Gastroesophageal sphincter (tissue), 4 donors: ENCODE measurements around the gene CFAP45. TPM values are rescaled to one million over a fixed set of nuclear protein-coding genes. Genes with fewer than 3 reads are reported as not detected.

Source experiments
- ATAC-seq: fragments of 150-250 bp; one replicate; pipeline ENCODE4 v1.9.1; 2016; ENCODE audit warnings: mild to moderate bottlenecking, moderate library complexity
- H3K27ac ChIP-seq, 4 donors: fragments of 200-600 bp; sonication (generic) in 3 of 4; 1 replicate in 3 of 4; 2 replicates in 1 of 4; pipeline ENCODE4 v1.5.1; 2016 to 2019
- H3K27me3 ChIP-seq: fragments of 200-600 bp; sonication (generic); one replicate; pipeline ENCODE4 v1.5.1; 2019
- H3K36me3 ChIP-seq, 2 donors: fragments of 200-600 bp; sonication (generic); one replicate each; pipeline ENCODE4 v1.5.1; 2019; ENCODE audit warnings: control low read depth in 1 of 2
- H3K4me1 ChIP-seq, 3 donors: fragments of 200-600 bp; sonication (generic); 1 replicate in 2 of 3; 2 replicates in 1 of 3; pipeline ENCODE4 v1.5.1; 2016 to 2019; ENCODE audit warnings: control low read depth in 2 of 3
- H3K4me3 ChIP-seq, 2 donors: fragments of 200-600 bp; sonication (generic); one replicate each; pipeline ENCODE4 v1.5.1; 2019; ENCODE audit warnings: mild to moderate bottlenecking in 1 of 2, moderate library complexity in 1 of 2
- H3K9me3 ChIP-seq, 3 donors: fragments of 200-600 bp; sonication (generic); one replicate each; pipeline ENCODE4 v1.5.1; 2017 to 2019; ENCODE audit warnings: control low read depth in 2 of 3
- CTCF ChIP-seq, 4 experiments: fragments of 200-600 bp in 2 of 4; fragments of 450-650 bp in 2 of 4; sonication (generic) in 1 of 4; IDR thresholded peaks; one replicate each; pipeline ENCODE4 v1.5.1; 2017 to 2019; ENCODE audit warnings: antibody characterized with exemption in 4 of 4, mild to moderate bottlenecking in 2 of 4, moderate library complexity in 2 of 4
- EP300 ChIP-seq: sonication (generic); formaldehyde crosslinking; IDR thresholded peaks from one replicate; pipeline ENCODE4 v1.6.1; 2017; ENCODE audit warnings: antibody characterized with exemption, mild to moderate bottlenecking
- POLR2A ChIP-seq, 2 donors: fragments of 450-650 bp; IDR thresholded peaks; one replicate each; pipeline ENCODE4 v1.6.1; 2017; ENCODE audit warnings: antibody characterized with exemption in 2 of 2, mild to moderate bottlenecking in 2 of 2, moderate library complexity in 1 of 2
- POLR2AphosphoS5 ChIP-seq: sonication (generic); formaldehyde crosslinking; IDR thresholded peaks from one replicate; pipeline ENCODE4 v1.6.1; 2017; ENCODE audit warnings: antibody characterized with exemption
- WGBS, 2 donors: methylation state at CpG; one replicate each; pipeline ENCODE4 v1.1.5; 2018; ENCODE audit warnings: low coverage in 1 of 2; 5-methylcytosine and 5-hydroxymethylcytosine counted together
- total RNA-seq, 4 donors: library from RNA; depleted of rRNA; stranded (reverse); fragments of >200 nt; gene quantifications; one replicate each; pipeline ENCODE4 v1.1.0, GENCODE V29; 2016

Gene CFAP45
- total RNA-seq, 4 donors from 2014 or later, result 0.27 to 0.81 TPM; not detected in 2

GRCh38 chr1:159877695-159878444, 22.1 kb downstream of the CFAP45 start:
- no peaks in the 10 kb centered on the region for H3K36me3 ChIP-seq
- peaks cover 0 to 8% (median 0%) of the 10 kb centered on the region in 3 donors for H3K4me1 ChIP-seq
- 90 to 91% methylated on average over 4 to 5 of the region's 6 CpGs for WGBS, 2 donors
- no peaks in the 10 kb centered on the region for H3K9me3 ChIP-seq
- peaks cover 4% of the 10 kb centered on the region for H3K27me3 ChIP-seq
- TF ChIP-seq EP300, result no peak
- no peak for TF ChIP-seq CTCF (IDR thresholded peaks at IDR 0.05)
- no peak for TF ChIP-seq POLR2A (IDR thresholded peaks at IDR 0.05)
- TF ChIP-seq POLR2AphosphoS5, result no peak
- no peak overlapping the region for H3K27ac ChIP-seq
- no peak overlapping the region for H3K4me3 ChIP-seq
- no peak for ATAC-seq

- Histone ChIP-seq H3K9me3 (no peaks in the 10 kb centered on the region), H3K4me3 (no peak overlapping the region), H3K36me3 (no peaks in the 10 kb centered on the region), H3K4me1 (peaks cover 0 to under 1% (median 0%) of the 10 kb centered on the region in 3 donors), H3K27me3 (peaks cover 35% of the 10 kb centered on the region), H3K27ac (no peak overlapping the region)
- WGBS, 2 donors, result 70 to 85% methylated on average over 2 of the region's 4 CpGs
- TF ChIP-seq EP300, result no peak
- TF ChIP-seq CTCF (IDR thresholded peaks at IDR 0.05), result no peak
- no peak for TF ChIP-seq POLR2AphosphoS5
- no peak for TF ChIP-seq POLR2A (IDR thresholded peaks at IDR 0.05)
- ATAC-seq, result no peak
Measured at GRCh38 chr1:159873530-159874143, 26.3 kb downstream of the CFAP45 start.

- no peak for TF ChIP-seq CTCF (IDR thresholded peaks at IDR 0.05)
- TF ChIP-seq POLR2A (IDR thresholded peaks at IDR 0.05), result no peak
- TF ChIP-seq EP300, result no peak
- no peak for TF ChIP-seq POLR2AphosphoS5
- ATAC-seq, result no peak
- Histone ChIP-seq H3K27ac (no peak overlapping the region), H3K27me3 (peaks cover 35% of the 10 kb centered on the region), H3K4me3 (no peak overlapping the region), H3K4me1 (peaks cover 0 to 8% (median 2%) of the 10 kb centered on the region in 3 donors), H3K9me3 (no peaks in the 10 kb centered on the region), H3K36me3 (no peaks in the 10 kb centered on the region)
- 80 to 85% methylated on average over 1 to 4 of the region's 15 CpGs for WGBS, 2 donors
Measured at GRCh38 chr1:159872891-159873290, 27.1 kb downstream of the CFAP45 start.

- Histone ChIP-seq H3K27ac (no peak overlapping the region), H3K4me1 (peaks cover 0 to 17% (median 6%) of the 10 kb centered on the region in 3 donors), H3K9me3 (no peaks in the 10 kb centered on the region), H3K27me3 (peaks cover 35% of the 10 kb centered on the region), H3K36me3 (no peaks in the 10 kb centered on the region), H3K4me3 (no peak overlapping the region)
- no peak for TF ChIP-seq POLR2AphosphoS5
- no peak for TF ChIP-seq EP300
- no peak for TF ChIP-seq CTCF (IDR thresholded peaks at IDR 0.05)
- TF ChIP-seq POLR2A (IDR thresholded peaks at IDR 0.05), result no peak
- ATAC-seq, result no peak
- no CpG with 5 or more reads among the region's 5 CpGs for WGBS, 2 donors
Measured at GRCh38 chr1:159870704-159871103, 29.3 kb downstream of the CFAP45 start.
